SK-N-SH (cell line): Measurements from ENCODE around the gene OR10A3. TPM values are rescaled to one million over a fixed set of nuclear protein-coding genes. Genes with fewer than 3 reads are reported as not detected.

Experiments used
- CTCF ChIA-PET: fragments of 300-600, 350-600 bp; formaldehyde crosslinking; extraction: SDS; loops from one replicate; lab custom pipeline; 2021; lab: Yijun Ruan, JAX
- POLR2A ChIA-PET: fragments of 350-600 bp; sonication (Branson Sonifier 250); formaldehyde crosslinking; extraction: SDS; loops from one replicate; lab custom pipeline; 2020; ENCODE audit warnings: antibody characterized with exemption, inconsistent platforms; lab: Yijun Ruan, JAX
- DNase-seq: peaks from one replicate; pipeline ENCODE4 v3.0.0; 2012
- H2AFZ ChIP-seq: fragments of 200-600 bp; sonication (generic); 2 replicates; pipeline ENCODE4 v1.8.1; 2016; ENCODE audit warnings: antibody characterized with exemption, mild to moderate bottlenecking, low read depth
- H3F3A ChIP-seq: fragments of 200-600 bp; sonication (generic); replicated peaks from 2 replicates; pipeline ENCODE3; 2016; ENCODE audit warnings: antibody characterized with exemption, mild to moderate bottlenecking; ENCODE audit not compliant: insufficient read depth
- H3K27ac ChIP-seq, 2 experiments: fragments of 200-500 bp in 1 of 2; fragments of 200-600 bp in 1 of 2; sonication (Bioruptor generic) in 1 of 2; sonication (generic), shearing (Covaris generic) in 1 of 2; 2 replicates each; pipeline versions ENCODE4 v1.5.1 to v1.6.1; 2014 to 2016; ENCODE audit warnings: low read depth in 2 of 2, inconsistent platforms in 1 of 2, low read length in 1 of 2, mild to moderate bottlenecking in 1 of 2, mixed read lengths in 1 of 2
- H3K27me3 ChIP-seq: fragments of 200-600 bp; sonication (generic), shearing (Covaris generic); 2 replicates; pipeline ENCODE4 v1.6.1; 2016; ENCODE audit warnings: mixed run types; ENCODE audit not compliant: insufficient read depth
- H3K36me3 ChIP-seq, 2 experiments: fragments of 200-500 bp in 1 of 2; fragments of 200-600 bp in 1 of 2; sonication (Bioruptor generic) in 1 of 2; sonication (generic) in 1 of 2; replicated peaks in 1 of 2; 2 replicates each; pipeline versions ENCODE3 to v1.5.1; 2014 to 2016; ENCODE audit warnings: low read length in 1 of 2, mild to moderate bottlenecking in 1 of 2; ENCODE audit not compliant: insufficient read depth in 2 of 2, control insufficient read depth in 1 of 2
- H3K4me1 ChIP-seq, 2 experiments: fragments of 200-500 bp in 1 of 2; fragments of 200-600 bp in 1 of 2; sonication (Bioruptor generic) in 1 of 2; sonication (generic), shearing (Covaris generic) in 1 of 2; 2 replicates each; pipeline versions ENCODE4 v1.5.1 to v1.6.1; 2014 to 2016; ENCODE audit warnings: low read depth in 1 of 2, low read length in 1 of 2, mixed run types in 1 of 2; ENCODE audit not compliant: insufficient read depth in 2 of 2, control insufficient read depth in 1 of 2
- H3K4me2 ChIP-seq: fragments of 200-600 bp; sonication (generic), shearing (Covaris generic); 2 replicates; pipeline ENCODE4 v1.6.1; 2017; ENCODE audit warnings: mixed run types
- H3K4me3 ChIP-seq, 2 experiments: fragments of 200-500 bp in 1 of 2; fragments of 200-600 bp in 1 of 2; sonication (Bioruptor generic) in 1 of 2; sonication (generic), shearing (Covaris generic) in 1 of 2; 2 replicates each; pipeline versions ENCODE4 v1.5.1 to v1.8.1; 2014 to 2016; ENCODE audit warnings: low read depth in 2 of 2, inconsistent platforms in 1 of 2, low read length in 1 of 2, mild to moderate bottlenecking in 1 of 2, mixed read lengths in 1 of 2, moderate library complexity in 1 of 2
- H3K79me2 ChIP-seq: fragments of 200-600 bp; sonication (generic); 2 replicates; pipeline ENCODE4 v1.8.1; 2017; ENCODE audit warnings: mild to moderate bottlenecking; ENCODE audit not compliant: insufficient read depth
- H3K9ac ChIP-seq: fragments of 200-600 bp; sonication (generic); 2 replicates; pipeline ENCODE4 v1.6.1; 2017; ENCODE audit warnings: mixed run types
- H3K9me2 ChIP-seq: fragments of 200-600 bp; sonication (generic); 2 replicates; pipeline ENCODE4 v1.6.1; 2017; ENCODE audit warnings: mixed run types
- H3K9me3 ChIP-seq: fragments of 200-600 bp; sonication (generic); 2 replicates; pipeline ENCODE4 v1.6.1; 2017; ENCODE audit warnings: mixed run types, mild to moderate bottlenecking, moderate library complexity
- H4K20me1 ChIP-seq: fragments of 200-600 bp; sonication (generic); 2 replicates; pipeline ENCODE4 v1.6.1; 2017; ENCODE audit warnings: mild to moderate bottlenecking, mixed run types; ENCODE audit not compliant: insufficient read depth
- ELF1 ChIP-seq: IDR thresholded peaks from 2 replicates; pipeline ENCODE4 v1.4.0; 2012
- EP300 ChIP-seq, 2 experiments: IDR thresholded peaks; 2 replicates each; pipeline versions ENCODE4 v1.4.0 to v1.6.1; 2012; ENCODE audit warnings: borderline replicate concordance in 1 of 2, low read depth in 1 of 2, low read length in 1 of 2
- FOXJ3 ChIP-seq: sonication (generic); formaldehyde crosslinking; IDR thresholded peaks from 2 replicates; pipeline ENCODE4 v1.5.1; 2020; ENCODE audit warnings: mild to moderate bottlenecking, missing genetic modification reagents
- FOXM1 ChIP-seq: IDR thresholded peaks from 2 replicates; pipeline ENCODE4 v1.4.0; 2012; ENCODE audit warnings: low read depth, mild to moderate bottlenecking
- GATA2 ChIP-seq: sonication (generic); formaldehyde crosslinking; IDR thresholded peaks from 2 replicates; pipeline ENCODE4 v1.5.0; 2020; ENCODE audit warnings: mild to moderate bottlenecking, missing genetic modification reagents
- JUND ChIP-seq: IDR thresholded peaks from 2 replicates; pipeline ENCODE4 v1.4.0; 2012
- MAX ChIP-seq: IDR thresholded peaks from 2 replicates; pipeline ENCODE4 v1.4.0; 2012; ENCODE audit warnings: low read depth
- MEF2A ChIP-seq: IDR thresholded peaks from 2 replicates; pipeline ENCODE4 v1.4.0; 2012; ENCODE audit warnings: low read depth, borderline replicate concordance
- MXI1 ChIP-seq: IDR thresholded peaks from 2 replicates; pipeline ENCODE4 v1.6.1; 2012; ENCODE audit warnings: mild to moderate bottlenecking, low read depth, low read length, improper control_type of control experiment
- NFIC ChIP-seq: IDR thresholded peaks from 2 replicates; pipeline ENCODE4 v1.4.0; 2012; ENCODE audit warnings: borderline replicate concordance
- NRF1 ChIP-seq: IDR thresholded peaks from 2 replicates; pipeline ENCODE4 v1.6.1; 2012; ENCODE audit warnings: low read depth, mild to moderate bottlenecking, low read length
- PBX3 ChIP-seq: IDR thresholded peaks from 2 replicates; pipeline ENCODE4; 2012
- RAD21 ChIP-seq: IDR thresholded peaks from 2 replicates; pipeline ENCODE4 v1.6.1; 2012; ENCODE audit warnings: mild to moderate bottlenecking, low read length
- RFX5 ChIP-seq: IDR thresholded peaks from 2 replicates; pipeline ENCODE4 v1.6.1; 2012; ENCODE audit warnings: mild to moderate bottlenecking, improper control_type of control experiment, low read length
- RXRA ChIP-seq: IDR thresholded peaks from 2 replicates; pipeline ENCODE4 v1.4.0; 2012; ENCODE audit warnings: low read depth, mild to moderate bottlenecking, borderline replicate concordance
- SIN3A ChIP-seq: IDR thresholded peaks from 2 replicates; pipeline ENCODE4 v1.6.1; 2012; ENCODE audit warnings: low read depth, mild to moderate bottlenecking, low read length, moderate library complexity, borderline replicate concordance
- TAF1 ChIP-seq: IDR thresholded peaks from 2 replicates; pipeline ENCODE4 v1.6.1; 2012; ENCODE audit warnings: low read depth, mild to moderate bottlenecking, low read length, moderate library complexity, borderline replicate concordance
- YY1 ChIP-seq: IDR thresholded peaks from 2 replicates; pipeline ENCODE4 v1.4.0; 2012; ENCODE audit warnings: low read depth, mild to moderate bottlenecking
- WGBS: methylation state at CpG from one replicate; pipeline ENCODE4 v1.1.6; 2017; ENCODE audit warnings: low lambda C conversion rate; 5-methylcytosine and 5-hydroxymethylcytosine counted together
- polyA plus RNA-seq, 3 experiments: library from polyadenylated mRNA; depleted of rRNA; stranded (reverse); fragments of >200 nt; gene quantifications; 2 replicates each; pipeline ENCODE4 v1.2.3, GENCODE V29; 2012
- TF ChIP-seq, protein P1 (sequence below): fragments of 150-350 bp; IDR thresholded peaks from 2 replicates; pipeline ENCODE4 v1.6.1; 2017; ENCODE audit warnings: antibody characterized with exemption, low read length, low read depth, borderline replicate concordance
- TF ChIP-seq, protein P2 (sequence below): IDR thresholded peaks from 2 replicates; pipeline ENCODE4 v1.6.1; 2012; ENCODE audit warnings: mild to moderate bottlenecking, low read depth, low read length, moderate library complexity
- TF ChIP-seq, protein P3 (sequence below): fragments of 200-600 bp; sonication (generic); IDR thresholded peaks from 2 replicates; pipeline ENCODE4 v1.6.1; 2017; ENCODE audit warnings: antibody characterized with exemption, mild to moderate bottlenecking, moderate library complexity
- TF ChIP-seq, protein P4 (sequence below): IDR thresholded peaks from 2 replicates; pipeline ENCODE4 v1.4.0; 2012; ENCODE audit warnings: low read depth, borderline replicate concordance

OR10A3 gene
- polyA plus RNA-seq, 1 of the 3 experiments (the other 2 are of a cell fraction), result not detected

DNA sequence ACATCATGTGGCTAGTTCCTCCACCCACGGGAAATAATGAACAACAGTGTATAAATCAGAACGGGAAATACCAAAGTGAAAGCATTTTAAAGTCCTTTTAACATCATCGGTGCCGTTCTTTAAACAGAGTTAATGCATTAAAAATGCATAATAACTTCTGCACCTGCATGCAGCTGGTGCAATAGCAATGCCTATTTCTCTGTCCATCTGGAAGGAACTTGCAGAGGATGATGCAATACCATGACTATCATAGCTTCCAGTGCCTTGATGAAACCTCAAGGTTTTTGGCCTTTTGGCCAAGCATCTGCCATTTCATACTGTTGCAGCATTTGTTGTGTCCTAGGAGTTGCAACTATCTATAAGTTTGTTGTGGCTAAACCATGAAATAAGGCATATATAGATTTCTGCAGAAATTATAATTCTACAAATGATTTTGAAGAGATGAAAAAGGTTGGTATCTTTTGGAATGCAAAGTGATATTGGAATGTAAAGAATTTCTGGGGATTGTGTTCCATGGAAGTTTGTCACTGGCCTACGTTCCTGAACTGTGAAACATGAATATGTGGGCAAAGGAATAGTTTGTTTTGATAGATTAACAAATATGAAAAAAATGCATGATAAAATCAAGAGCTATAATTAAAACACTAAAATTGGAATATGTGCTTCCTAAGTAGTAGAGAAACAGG lies 35.9 kb upstream of the OR10A3 start:
- Histone ChIP-seq H4K20me1 (no peaks in the 10 kb centered on the region), H2AFZ (no peak overlapping the region), H3K9ac (no peak overlapping the region), H3F3A (peaks cover 23% of the 10 kb centered on the region), H3K27ac (peak overlapping the region in 1 of 2 experiments; percentile 43; a peak in 2 of 4 replicates), H3K27me3 (no peaks in the 10 kb centered on the region), H3K4me3 (no peak overlapping the region), H3K9me3 (no peaks in the 10 kb centered on the region), H3K4me1 (no peaks in the 10 kb centered on the region), H3K36me3 (no peaks in the 10 kb centered on the region), H3K79me2 (no peaks in the 10 kb centered on the region), H3K4me2 (peak overlapping the region; percentile 22; the same call in 1 of the 2 replicates), H3K9me2 (no peaks in the 10 kb centered on the region)
- CTCF ChIA-PET, result interaction anchor here (4.0 kb wide), 1 partner anchor 9 kb away, joined by 35 read pairs; the partner anchor contains the start of gene EIF3F
- 5% methylated on average over 5 of the region's 5 CpGs for WGBS
- POLR2A ChIA-PET, result no interaction called here
- no peak for DNase-seq
- TF ChIP-seq MAX (peak; percentile 64), RAD21 (no peak), MXI1 (no peak), MEF2A (peak; percentile 92), EP300 (IDR thresholded peaks at IDR 0.05; ENCODE audit: borderline replicate concordance in 1 of 2, low read depth in 1 of 2, low read length in 1 of 2) (peak in 1 of 2 experiments; percentile 72; a peak in 2 of 4 replicates), NRF1 (no peak), GATA2 (CRISPR knock-in tag) (no peak), JUND (peak; percentile 51; the same call in 1 of the 2 replicates), FOXJ3 (CRISPR knock-in tag) (no peak), FOXM1 (no peak; the same call in 1 of the 2 replicates), PBX3 (peak; percentile 51), ELF1 (no peak), YY1 (no peak), RXRA (no peak; the same call in 1 of the 2 replicates), RFX5 (no peak), NFIC (peak; percentile 55; the same call in 1 of the 2 replicates), SIN3A (no peak), TAF1 (no peak)
- TF ChIP-seq, protein P1, sequence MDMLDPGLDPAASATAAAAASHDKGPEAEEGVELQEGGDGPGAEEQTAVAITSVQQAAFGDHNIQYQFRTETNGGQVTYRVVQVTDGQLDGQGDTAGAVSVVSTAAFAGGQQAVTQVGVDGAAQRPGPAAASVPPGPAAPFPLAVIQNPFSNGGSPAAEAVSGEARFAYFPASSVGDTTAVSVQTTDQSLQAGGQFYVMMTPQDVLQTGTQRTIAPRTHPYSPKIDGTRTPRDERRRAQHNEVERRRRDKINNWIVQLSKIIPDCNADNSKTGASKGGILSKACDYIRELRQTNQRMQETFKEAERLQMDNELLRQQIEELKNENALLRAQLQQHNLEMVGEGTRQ, result no peak
- TF ChIP-seq, protein P2, sequence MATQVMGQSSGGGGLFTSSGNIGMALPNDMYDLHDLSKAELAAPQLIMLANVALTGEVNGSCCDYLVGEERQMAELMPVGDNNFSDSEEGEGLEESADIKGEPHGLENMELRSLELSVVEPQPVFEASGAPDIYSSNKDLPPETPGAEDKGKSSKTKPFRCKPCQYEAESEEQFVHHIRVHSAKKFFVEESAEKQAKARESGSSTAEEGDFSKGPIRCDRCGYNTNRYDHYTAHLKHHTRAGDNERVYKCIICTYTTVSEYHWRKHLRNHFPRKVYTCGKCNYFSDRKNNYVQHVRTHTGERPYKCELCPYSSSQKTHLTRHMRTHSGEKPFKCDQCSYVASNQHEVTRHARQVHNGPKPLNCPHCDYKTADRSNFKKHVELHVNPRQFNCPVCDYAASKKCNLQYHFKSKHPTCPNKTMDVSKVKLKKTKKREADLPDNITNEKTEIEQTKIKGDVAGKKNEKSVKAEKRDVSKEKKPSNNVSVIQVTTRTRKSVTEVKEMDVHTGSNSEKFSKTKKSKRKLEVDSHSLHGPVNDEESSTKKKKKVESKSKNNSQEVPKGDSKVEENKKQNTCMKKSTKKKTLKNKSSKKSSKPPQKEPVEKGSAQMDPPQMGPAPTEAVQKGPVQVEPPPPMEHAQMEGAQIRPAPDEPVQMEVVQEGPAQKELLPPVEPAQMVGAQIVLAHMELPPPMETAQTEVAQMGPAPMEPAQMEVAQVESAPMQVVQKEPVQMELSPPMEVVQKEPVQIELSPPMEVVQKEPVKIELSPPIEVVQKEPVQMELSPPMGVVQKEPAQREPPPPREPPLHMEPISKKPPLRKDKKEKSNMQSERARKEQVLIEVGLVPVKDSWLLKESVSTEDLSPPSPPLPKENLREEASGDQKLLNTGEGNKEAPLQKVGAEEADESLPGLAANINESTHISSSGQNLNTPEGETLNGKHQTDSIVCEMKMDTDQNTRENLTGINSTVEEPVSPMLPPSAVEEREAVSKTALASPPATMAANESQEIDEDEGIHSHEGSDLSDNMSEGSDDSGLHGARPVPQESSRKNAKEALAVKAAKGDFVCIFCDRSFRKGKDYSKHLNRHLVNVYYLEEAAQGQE, result no peak
- TF ChIP-seq, protein P3, sequence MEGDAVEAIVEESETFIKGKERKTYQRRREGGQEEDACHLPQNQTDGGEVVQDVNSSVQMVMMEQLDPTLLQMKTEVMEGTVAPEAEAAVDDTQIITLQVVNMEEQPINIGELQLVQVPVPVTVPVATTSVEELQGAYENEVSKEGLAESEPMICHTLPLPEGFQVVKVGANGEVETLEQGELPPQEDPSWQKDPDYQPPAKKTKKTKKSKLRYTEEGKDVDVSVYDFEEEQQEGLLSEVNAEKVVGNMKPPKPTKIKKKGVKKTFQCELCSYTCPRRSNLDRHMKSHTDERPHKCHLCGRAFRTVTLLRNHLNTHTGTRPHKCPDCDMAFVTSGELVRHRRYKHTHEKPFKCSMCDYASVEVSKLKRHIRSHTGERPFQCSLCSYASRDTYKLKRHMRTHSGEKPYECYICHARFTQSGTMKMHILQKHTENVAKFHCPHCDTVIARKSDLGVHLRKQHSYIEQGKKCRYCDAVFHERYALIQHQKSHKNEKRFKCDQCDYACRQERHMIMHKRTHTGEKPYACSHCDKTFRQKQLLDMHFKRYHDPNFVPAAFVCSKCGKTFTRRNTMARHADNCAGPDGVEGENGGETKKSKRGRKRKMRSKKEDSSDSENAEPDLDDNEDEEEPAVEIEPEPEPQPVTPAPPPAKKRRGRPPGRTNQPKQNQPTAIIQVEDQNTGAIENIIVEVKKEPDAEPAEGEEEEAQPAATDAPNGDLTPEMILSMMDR, result no peak
- TF ChIP-seq, protein P4, sequence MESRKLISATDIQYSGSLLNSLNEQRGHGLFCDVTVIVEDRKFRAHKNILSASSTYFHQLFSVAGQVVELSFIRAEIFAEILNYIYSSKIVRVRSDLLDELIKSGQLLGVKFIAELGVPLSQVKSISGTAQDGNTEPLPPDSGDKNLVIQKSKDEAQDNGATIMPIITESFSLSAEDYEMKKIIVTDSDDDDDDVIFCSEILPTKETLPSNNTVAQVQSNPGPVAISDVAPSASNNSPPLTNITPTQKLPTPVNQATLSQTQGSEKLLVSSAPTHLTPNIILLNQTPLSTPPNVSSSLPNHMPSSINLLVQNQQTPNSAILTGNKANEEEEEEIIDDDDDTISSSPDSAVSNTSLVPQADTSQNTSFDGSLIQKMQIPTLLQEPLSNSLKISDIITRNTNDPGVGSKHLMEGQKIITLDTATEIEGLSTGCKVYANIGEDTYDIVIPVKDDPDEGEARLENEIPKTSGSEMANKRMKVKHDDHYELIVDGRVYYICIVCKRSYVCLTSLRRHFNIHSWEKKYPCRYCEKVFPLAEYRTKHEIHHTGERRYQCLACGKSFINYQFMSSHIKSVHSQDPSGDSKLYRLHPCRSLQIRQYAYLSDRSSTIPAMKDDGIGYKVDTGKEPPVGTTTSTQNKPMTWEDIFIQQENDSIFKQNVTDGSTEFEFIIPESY, result no peak
